Progenitor cell of endocrine pancreas (in vitro differentiated cells): ENCODE data around the gene RIMBP2. TPM values are rescaled to one million over a fixed set of nuclear protein-coding genes. Genes with fewer than 3 reads are reported as not detected.

ENCODE experiments used
- DNase-seq: peaks from one replicate; pipeline ENCODE4 v3.0.0; 2021; ENCODE audit warnings: low spot score; ENCODE audit not compliant: unreplicated experiment
- H3K27ac Mint-ChIP-seq: 2 replicates; pipeline ENCODE4 v1.8.0; 2021; ENCODE audit warnings: mild to moderate bottlenecking, moderate library complexity, mixed read lengths
- H3K27me3 Mint-ChIP-seq: 2 replicates; pipeline ENCODE4 v1.8.0; 2021; ENCODE audit warnings: mixed read lengths
- H3K36me3 Mint-ChIP-seq: 2 replicates; pipeline ENCODE4 v1.8.0; 2022; ENCODE audit warnings: mixed read lengths; ENCODE audit not compliant: insufficient read depth
- H3K4me1 Mint-ChIP-seq: 2 replicates; pipeline ENCODE4 v1.8.0; 2021; ENCODE audit warnings: low read depth, mixed read lengths
- H3K4me3 Mint-ChIP-seq: 2 replicates; pipeline ENCODE4 v1.8.0; 2021; ENCODE audit warnings: low read depth, mild to moderate bottlenecking, moderate library complexity, mixed read lengths
- H3K9me3 Mint-ChIP-seq: 2 replicates; pipeline ENCODE4 v1.8.0; 2021; ENCODE audit warnings: low read depth, mixed read lengths
- CTCF ChIP-seq: fragments of 200-600 bp; sonication (generic); IDR thresholded peaks from one replicate; pipeline ENCODE4 v1.5.0; 2021; ENCODE audit warnings: antibody characterized with exemption, mild to moderate bottlenecking; ENCODE audit not compliant: unreplicated experiment
- total RNA-seq: library from RNA; stranded (reverse); gene quantifications from 2 replicates; pipeline ENCODE4 v1.2.1, GENCODE V29; 2021

Gene RIMBP2
- total RNA-seq, 1 donor from 2014 or later = 31.6 TPM

- no peak for TF ChIP-seq CTCF
- Mint-ChIP-seq H3K36me3 (no peaks in the 10 kb centered on the region), H3K4me1 (no peaks in the 10 kb centered on the region), H3K27ac (no peak overlapping the region), H3K9me3 (no peaks in the 10 kb centered on the region), H3K27me3 (peaks cover 16% of the 10 kb centered on the region), H3K4me3 (no peak overlapping the region)
- DNase-seq = no peak
Measured at GRCh38 chr12:130525384-130526172, 190.5 kb downstream of the RIMBP2 start.

- Mint-ChIP-seq H3K27me3 (peaks cover 16% of the 10 kb centered on the region), H3K4me1 (no peaks in the 10 kb centered on the region), H3K27ac (no peak overlapping the region), H3K4me3 (no peak overlapping the region), H3K9me3 (no peaks in the 10 kb centered on the region), H3K36me3 (no peaks in the 10 kb centered on the region)
- no peak for TF ChIP-seq CTCF
- DNase-seq = no peak
Measured at GRCh38 chr12:130524759-130525158, 191.3 kb downstream of the RIMBP2 start.

GRCh38 chr12:130523863-130524614 is 192.1 kb downstream of the RIMBP2 start:
- no peaks in the 10 kb centered on the region for H3K36me3 Mint-ChIP-seq
- no peak overlapping the region for H3K27ac Mint-ChIP-seq
- no peaks in the 10 kb centered on the region for H3K4me1 Mint-ChIP-seq
- H3K4me3 Mint-ChIP-seq = no peak overlapping the region
- TF ChIP-seq CTCF = no peak
- DNase-seq = no peak
- H3K9me3 Mint-ChIP-seq = no peaks in the 10 kb centered on the region
- H3K27me3 Mint-ChIP-seq = peaks cover 21% of the 10 kb centered on the region

- Mint-ChIP-seq H3K36me3 (no peaks in the 10 kb centered on the region), H3K9me3 (no peaks in the 10 kb centered on the region), H3K27me3 (peaks cover 21% of the 10 kb centered on the region), H3K4me1 (no peaks in the 10 kb centered on the region), H3K4me3 (no peak overlapping the region), H3K27ac (no peak overlapping the region)
- no peak for DNase-seq
- no peak for TF ChIP-seq CTCF
Measured at GRCh38 chr12:130523208-130523607, 192.9 kb downstream of the RIMBP2 start.

GRCh38 chr12:130522244-130522834 is 193.8 kb downstream of the RIMBP2 start:
- DNase-seq = no peak
- Mint-ChIP-seq H3K27ac (no peak overlapping the region), H3K36me3 (no peaks in the 10 kb centered on the region), H3K9me3 (no peaks in the 10 kb centered on the region), H3K27me3 (peaks cover 19% of the 10 kb centered on the region), H3K4me1 (no peaks in the 10 kb centered on the region), H3K4me3 (no peak overlapping the region)
- no peak for TF ChIP-seq CTCF
